HG02798 (cell line): Measurements from ENCODE around the gene TNFRSF14.
"Not testable (repeated sequence)": the region's sequence is repeated elsewhere in the genome, so short reads cannot be mapped to it uniquely, and the experiment has no call there.

Experiments
- ATAC-seq: cut with Tn5 transposase; IDR thresholded peaks from one replicate; pipeline ENCODE4 v1.9.1; 2021; ENCODE audit warnings: mild to moderate bottlenecking; ENCODE audit not compliant: unreplicated experiment, poor library complexity

The TNFRSF14 gene

GRCh38 chr1:2535981-2536380 is 20.2 kb upstream of the TNFRSF14 start:
- no peak for ATAC-seq

GRCh38 chr1:2537784-2538115 is 18.4 kb upstream of the TNFRSF14 start:
- ATAC-seq, result no peak

- no peak for ATAC-seq
These were observed 17.8 kb upstream of the TNFRSF14 start for GRCh38 chr1:2538376-2538775.

GRCh38 chr1:2538872-2539271 is 17.3 kb upstream of the TNFRSF14 start:
- ATAC-seq, result no peak

GRCh38 chr1:2539312-2539907 is 16.8 kb upstream of the TNFRSF14 start:
- ATAC-seq, result no peak

- no peak for ATAC-seq
These were observed 15.2 kb upstream of the TNFRSF14 start for GRCh38 chr1:2540816-2541492.

- ATAC-seq, result no peak
These were observed 14.4 kb upstream of the TNFRSF14 start for GRCh38 chr1:2541619-2542245.

GRCh38 chr1:2542246-2542915 is 13.8 kb upstream of the TNFRSF14 start:
- ATAC-seq, result no peak

- ATAC-seq, result no peak
These were observed 12.6 kb upstream of the TNFRSF14 start for GRCh38 chr1:2543543-2544092.

GRCh38 chr1:2544093-2544874 is 11.9 kb upstream of the TNFRSF14 start:
- ATAC-seq, result no peak

GRCh38 chr1:2544875-2545640 is 11.1 kb upstream of the TNFRSF14 start:
- no peak for ATAC-seq

GRCh38 chr1:2545754-2546514 is 10.2 kb upstream of the TNFRSF14 start:
- ATAC-seq, result peak; percentile 46

GRCh38 chr1:2546515-2547209 is 9.5 kb upstream of the TNFRSF14 start:
- ATAC-seq, result peak; percentile 34

GRCh38 chr1:2547210-2548067 is 8.7 kb upstream of the TNFRSF14 start:
- no peak for ATAC-seq

GRCh38 chr1:2548068-2548589 is 8.0 kb upstream of the TNFRSF14 start:
- peak; percentile 21 for ATAC-seq

GRCh38 chr1:2549367-2550029 is 6.7 kb upstream of the TNFRSF14 start:
- ATAC-seq, result not testable (repeated sequence)
